Tibial nerve (tissue), 4 donors: Measurements from ENCODE around the gene SNX15. TPM values are rescaled to one million over a fixed set of nuclear protein-coding genes. Genes with fewer than 3 reads are reported as not detected.

Experiments used
- DNase-seq, 2 donors: peaks; one replicate each; pipeline ENCODE4 v3.0.0-alpha.2; 2019; ENCODE audit warnings: low spot score in 2 of 2
- H3K27ac ChIP-seq, 4 donors: fragments of 200-600 bp; sonication (generic) in 3 of 4; one replicate each; pipeline ENCODE4 v1.5.1; 2017 to 2019; ENCODE audit warnings: mild to moderate bottlenecking in 1 of 4
- H3K27me3 ChIP-seq, 2 donors: fragments of 200-600 bp; sonication (generic) in 1 of 2; one replicate each; pipeline versions ENCODE4 v1.5.1 to v1.6.0; 2017 to 2019
- H3K36me3 ChIP-seq, 3 donors: fragments of 200-600 bp; sonication (generic); one replicate each; pipeline ENCODE4 v1.5.1; 2018 to 2019
- H3K4me1 ChIP-seq, 4 donors: fragments of 200-600 bp; sonication (generic) in 3 of 4; one replicate each; pipeline ENCODE4 v1.5.1; 2017 to 2019
- H3K4me3 ChIP-seq, 4 donors: fragments of 200-600 bp; sonication (generic) in 3 of 4; one replicate each; pipeline ENCODE4 v1.5.1; 2017 to 2019; ENCODE audit warnings: mild to moderate bottlenecking in 1 of 4, moderate library complexity in 1 of 4
- H3K9me3 ChIP-seq, 4 donors: fragments of 200-600 bp; sonication (generic) in 3 of 4; one replicate each; pipeline ENCODE4 v1.5.1; 2017 to 2019
- CTCF ChIP-seq, 5 experiments: fragments of 200-600 bp in 3 of 5; fragments of 450-650 bp in 2 of 5; sonication (generic) in 3 of 5; IDR thresholded peaks; one replicate each; pipeline ENCODE4 v1.5.1; 2016 to 2019; ENCODE audit warnings: antibody characterized with exemption in 5 of 5, mild to moderate bottlenecking in 3 of 5, moderate library complexity in 2 of 5
- EP300 ChIP-seq, 2 donors: sonication (generic); formaldehyde crosslinking; IDR thresholded peaks; one replicate each; pipeline ENCODE4 v1.6.1; 2017; ENCODE audit warnings: antibody characterized with exemption in 2 of 2, mild to moderate bottlenecking in 1 of 2
- POLR2A ChIP-seq, 2 donors: fragments of 450-650 bp; IDR thresholded peaks; one replicate each; pipeline ENCODE4 v1.6.1; 2017; ENCODE audit warnings: antibody characterized with exemption in 2 of 2, mild to moderate bottlenecking in 2 of 2, moderate library complexity in 2 of 2
- WGBS, 2 donors: methylation state at CpG; one replicate each; pipeline ENCODE4 v1.1.5; 2018; 5-methylcytosine and 5-hydroxymethylcytosine counted together
- total RNA-seq, 4 donors: library from RNA; depleted of rRNA; stranded (reverse); fragments of >200 nt; gene quantifications; one replicate each; pipeline ENCODE4 v1.1.0, GENCODE V29; 2016

The SNX15 gene
- total RNA-seq, 4 donors from 2014 or later = 17.1 to 33.3 (median 24.2) TPM

- H3K9me3 ChIP-seq = no peaks in the 10 kb centered on the region
- TF ChIP-seq POLR2A (IDR thresholded peaks at IDR 0.05) (no peak), CTCF (IDR thresholded peaks at IDR 0.05) (no peak), EP300 (IDR thresholded peaks at IDR 0.05) (no peak)
- 42 to 67% methylated on average over 2 to 4 of the region's 4 CpGs for WGBS, 2 donors
Observed at GRCh38 chr11:65071907-65072630, 44.8 kb downstream of the SNX15 start.

GRCh38 chr11:65072631-65072966 lies 45.4 kb downstream of the SNX15 start:
- no peaks in the 10 kb centered on the region for H3K4me1 ChIP-seq
- no peak overlapping the region for H3K4me3 ChIP-seq
- TF ChIP-seq EP300 (IDR thresholded peaks at IDR 0.05) = no peak
- no peak for TF ChIP-seq POLR2A (IDR thresholded peaks at IDR 0.05)
- no peak for TF ChIP-seq CTCF (IDR thresholded peaks at IDR 0.05)
- H3K36me3 ChIP-seq = no peaks in the 10 kb centered on the region
- WGBS, 2 donors = 64 to 75% methylated on average over 1 of the region's 1 CpG
- DNase-seq = no peak
- no peaks in the 10 kb centered on the region for H3K9me3 ChIP-seq
- no peaks in the 10 kb centered on the region for H3K27me3 ChIP-seq
- H3K27ac ChIP-seq = no peak overlapping the region

More at GRCh38 chr11:65071907-65072630, 44.8 kb downstream of the SNX15 start:
- no peak for DNase-seq
- H3K4me1 ChIP-seq = no peaks in the 10 kb centered on the region
- no peaks in the 10 kb centered on the region for H3K27me3 ChIP-seq
- no peaks in the 10 kb centered on the region for H3K36me3 ChIP-seq
- H3K4me3 ChIP-seq = no peak overlapping the region
- no peak overlapping the region for H3K27ac ChIP-seq

GRCh38 chr11:65077451-65077850 lies 50.2 kb downstream of the SNX15 start:
- Histone ChIP-seq H3K4me1 (no peaks in the 10 kb centered on the region), H3K27ac (no peak overlapping the region), H3K27me3 (no peaks in the 10 kb centered on the region), H3K9me3 (no peaks in the 10 kb centered on the region), H3K36me3 (no peaks in the 10 kb centered on the region), H3K4me3 (no peak overlapping the region)
- DNase-seq = no peak
- WGBS, 2 donors = 72 to 82% methylated on average over 4 of the region's 4 CpGs
- TF ChIP-seq POLR2A (IDR thresholded peaks at IDR 0.05) = no peak
- TF ChIP-seq CTCF (IDR thresholded peaks at IDR 0.05) = no peak
- no peak for TF ChIP-seq EP300 (IDR thresholded peaks at IDR 0.05)

- TF ChIP-seq CTCF (IDR thresholded peaks at IDR 0.05) = peak in 3 of 5 experiments; percentile 17 to 53 (median 31)
- no peak for TF ChIP-seq EP300 (IDR thresholded peaks at IDR 0.05)
- no peak for TF ChIP-seq POLR2A (IDR thresholded peaks at IDR 0.05)
- Histone ChIP-seq H3K4me1 (peaks cover 0 to 2% (median 1%) of the 10 kb centered on the region in 4 donors), H3K9me3 (no peaks in the 10 kb centered on the region), H3K27ac (peak overlapping the region in 1 of 4 donors; percentile 10), H3K36me3 (no peaks in the 10 kb centered on the region), H3K27me3 (no peaks in the 10 kb centered on the region), H3K4me3 (no peak overlapping the region)
- 58 to 72% methylated on average over 2 to 3 of the region's 3 CpGs for WGBS, 2 donors
- DNase-seq = no peak
Observed at GRCh38 chr11:65078151-65078550, 50.9 kb downstream of the SNX15 start.

GRCh38 chr11:65078786-65079342 lies 51.6 kb downstream of the SNX15 start:
- DNase-seq = no peak

More at GRCh38 chr11:65078786-65079342, 51.6 kb downstream of the SNX15 start:
- no peak overlapping the region for H3K4me3 ChIP-seq
- no peaks in the 10 kb centered on the region for H3K36me3 ChIP-seq
- no peak for TF ChIP-seq POLR2A (IDR thresholded peaks at IDR 0.05)
- no peak for TF ChIP-seq EP300 (IDR thresholded peaks at IDR 0.05)
- TF ChIP-seq CTCF (IDR thresholded peaks at IDR 0.05) = no peak
- H3K27me3 ChIP-seq = no peaks in the 10 kb centered on the region
- H3K27ac ChIP-seq = peak overlapping the region in 1 of 4 donors; percentile 10
- H3K9me3 ChIP-seq = no peaks in the 10 kb centered on the region
- 84 to 92% methylated on average over 9 of the region's 9 CpGs for WGBS, 2 donors
- H3K4me1 ChIP-seq = peaks cover 0 to 9% (median 7%) of the 10 kb centered on the region in 4 donors
